PC-9 (cell line): ENCODE results near the gene CIITA.

Experiments
- EZH2 ChIP-seq: fragments of 200-600 bp; sonication (generic); IDR thresholded peaks from 2 replicates; pipeline ENCODE4 v1.8.0; 2017; ENCODE audit warnings: antibody characterized with exemption, low read depth
- TF ChIP-seq, protein P1 (sequence below): fragments of 200-600 bp; sonication (generic); conservative IDR thresholded peaks from 2 replicates; pipeline ENCODE4 v1.6.1; 2017; ENCODE audit warnings: mixed run types, antibody characterized with exemption, mild to moderate bottlenecking, moderate library complexity

DNA sequence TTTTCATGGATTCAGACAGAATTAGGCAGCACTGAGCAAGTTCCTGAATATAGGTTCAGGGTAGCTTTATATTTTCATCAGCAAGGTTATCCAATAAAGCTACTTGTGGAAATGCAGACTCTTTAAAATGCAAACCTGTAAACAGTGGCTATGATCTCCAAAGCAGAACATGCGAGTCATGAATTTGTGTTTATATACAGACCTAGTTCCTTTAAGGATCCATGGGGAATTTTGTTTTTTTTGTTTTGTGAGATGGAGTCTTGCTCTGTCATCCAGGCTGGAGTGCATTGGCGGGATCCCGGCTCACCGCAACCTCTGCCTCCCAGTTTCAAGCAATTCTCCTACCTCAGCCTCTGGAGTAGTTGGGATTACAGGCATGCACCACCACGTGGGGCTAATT is 82.2 kb downstream of the CIITA start:
- TF ChIP-seq, protein P1, sequence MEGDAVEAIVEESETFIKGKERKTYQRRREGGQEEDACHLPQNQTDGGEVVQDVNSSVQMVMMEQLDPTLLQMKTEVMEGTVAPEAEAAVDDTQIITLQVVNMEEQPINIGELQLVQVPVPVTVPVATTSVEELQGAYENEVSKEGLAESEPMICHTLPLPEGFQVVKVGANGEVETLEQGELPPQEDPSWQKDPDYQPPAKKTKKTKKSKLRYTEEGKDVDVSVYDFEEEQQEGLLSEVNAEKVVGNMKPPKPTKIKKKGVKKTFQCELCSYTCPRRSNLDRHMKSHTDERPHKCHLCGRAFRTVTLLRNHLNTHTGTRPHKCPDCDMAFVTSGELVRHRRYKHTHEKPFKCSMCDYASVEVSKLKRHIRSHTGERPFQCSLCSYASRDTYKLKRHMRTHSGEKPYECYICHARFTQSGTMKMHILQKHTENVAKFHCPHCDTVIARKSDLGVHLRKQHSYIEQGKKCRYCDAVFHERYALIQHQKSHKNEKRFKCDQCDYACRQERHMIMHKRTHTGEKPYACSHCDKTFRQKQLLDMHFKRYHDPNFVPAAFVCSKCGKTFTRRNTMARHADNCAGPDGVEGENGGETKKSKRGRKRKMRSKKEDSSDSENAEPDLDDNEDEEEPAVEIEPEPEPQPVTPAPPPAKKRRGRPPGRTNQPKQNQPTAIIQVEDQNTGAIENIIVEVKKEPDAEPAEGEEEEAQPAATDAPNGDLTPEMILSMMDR = no peak
- no peak for TF ChIP-seq EZH2
